ENCODE data around the gene APBB1IP.

Gene APBB1IP

GRCh38 chr10:26507441-26507840 is 69.3 kb downstream of the APBB1IP start:
- DNase-seq (ENCODE audit: low read depth), result no peak

- no peak for DNase-seq (ENCODE audit: low read depth)
Measured at GRCh38 chr10:26508016-26508415, 69.9 kb downstream of the APBB1IP start.

DNA sequence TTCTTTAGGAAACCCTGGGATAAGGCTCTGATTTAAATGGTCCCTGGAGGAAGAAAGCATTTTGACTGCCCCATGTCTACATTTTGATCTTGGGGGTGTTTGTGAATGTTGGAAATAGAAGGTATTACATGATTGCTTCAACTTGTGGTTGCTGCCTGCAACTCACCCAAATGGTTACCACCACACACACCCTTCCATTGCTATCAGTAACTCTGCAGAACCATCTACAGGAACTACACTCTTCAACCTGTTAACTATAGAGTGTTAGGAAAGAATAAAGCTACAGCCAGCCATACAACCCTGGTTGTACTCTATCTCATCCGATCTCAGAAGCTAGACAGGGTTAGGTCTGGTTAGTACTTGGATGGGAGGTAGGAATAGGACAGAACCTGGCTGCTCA is 71.2 kb downstream of the APBB1IP start:
- DNase-seq (ENCODE audit: low read depth), result no peak

GRCh38 chr10:26513101-26513500 is 75.0 kb downstream of the APBB1IP start:
- DNase-seq (ENCODE audit: low read depth), result no peak

- DNase-seq (ENCODE audit: low read depth), result no peak
Measured at GRCh38 chr10:26516540-26517101, 78.5 kb downstream of the APBB1IP start.

- no peak for DNase-seq (ENCODE audit: low read depth)
Measured at GRCh38 chr10:26517141-26517867, 79.2 kb downstream of the APBB1IP start.

DNA sequence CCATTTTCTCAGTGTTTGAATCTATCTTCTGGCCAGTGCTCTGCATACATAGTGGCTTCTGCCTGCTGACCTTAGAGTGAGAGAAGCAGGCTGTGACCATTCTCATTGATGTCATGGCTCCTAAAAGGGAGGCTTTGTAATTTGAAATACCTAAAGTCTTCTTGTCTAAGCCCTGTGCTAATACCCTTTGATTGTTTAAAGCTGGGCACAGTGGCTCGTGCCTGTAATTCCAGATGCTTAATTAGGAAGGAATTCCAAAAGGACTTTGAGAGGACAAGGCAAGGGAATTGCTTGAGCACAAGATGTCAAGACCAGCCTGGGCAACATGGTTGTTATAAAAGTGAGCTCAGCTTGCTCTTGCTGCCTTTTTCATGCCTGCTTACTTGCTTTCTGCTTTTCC is 81.7 kb downstream of the APBB1IP start:
- no peak for DNase-seq (ENCODE audit: low read depth)

DNA sequence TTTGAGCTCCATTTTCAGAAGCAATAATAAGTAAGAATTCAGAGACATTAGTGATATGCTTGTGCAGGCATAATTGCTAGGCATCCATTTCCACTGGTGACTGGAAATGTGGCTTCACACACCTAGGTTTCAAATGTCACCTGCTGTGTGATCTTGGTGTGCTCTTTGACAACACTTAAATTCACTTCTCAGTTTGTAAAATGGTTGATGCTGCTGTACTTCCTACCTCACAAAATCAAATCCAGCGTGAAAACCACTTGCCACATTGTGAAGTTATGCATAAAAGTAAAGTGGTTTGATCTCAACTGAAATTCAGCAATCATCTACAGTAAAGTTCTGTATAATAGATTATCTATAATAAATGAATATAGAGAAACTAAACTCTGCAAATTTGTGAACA is 82.4 kb downstream of the APBB1IP start:
- DNase-seq (ENCODE audit: low read depth), result no peak

- no peak for DNase-seq (ENCODE audit: low read depth)
Measured at GRCh38 chr10:26524161-26524896, 86.2 kb downstream of the APBB1IP start.

DNA sequence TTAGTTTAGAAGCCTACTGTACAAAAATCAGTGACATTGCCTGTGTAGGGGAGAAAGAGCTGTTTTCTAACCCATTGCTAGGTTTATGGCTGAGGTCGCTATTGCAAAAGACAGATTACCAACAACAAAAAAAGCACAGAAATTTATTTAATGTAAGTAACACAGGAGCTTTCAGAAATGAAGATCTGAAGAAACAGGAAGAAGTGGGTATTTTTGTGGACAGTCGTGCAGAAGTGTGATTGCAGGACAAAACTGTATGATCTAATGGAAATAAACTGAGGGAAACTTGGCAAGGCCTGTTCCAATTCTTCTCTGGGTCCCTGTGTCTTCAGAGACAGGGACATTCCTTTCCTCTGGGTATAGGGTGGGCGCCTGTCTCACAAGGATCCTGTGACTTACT is 87.4 kb downstream of the APBB1IP start:
- no peak for DNase-seq (ENCODE audit: low read depth)

GRCh38 chr10:26527018-26527417 is 88.9 kb downstream of the APBB1IP start:
- DNase-seq (ENCODE audit: low read depth), result no peak

GRCh38 chr10:26528048-26528447 is 89.9 kb downstream of the APBB1IP start:
- no peak for DNase-seq (ENCODE audit: low read depth)

- DNase-seq (ENCODE audit: low read depth), result no peak
Measured at GRCh38 chr10:26528715-26529393, 90.7 kb downstream of the APBB1IP start.

DNA sequence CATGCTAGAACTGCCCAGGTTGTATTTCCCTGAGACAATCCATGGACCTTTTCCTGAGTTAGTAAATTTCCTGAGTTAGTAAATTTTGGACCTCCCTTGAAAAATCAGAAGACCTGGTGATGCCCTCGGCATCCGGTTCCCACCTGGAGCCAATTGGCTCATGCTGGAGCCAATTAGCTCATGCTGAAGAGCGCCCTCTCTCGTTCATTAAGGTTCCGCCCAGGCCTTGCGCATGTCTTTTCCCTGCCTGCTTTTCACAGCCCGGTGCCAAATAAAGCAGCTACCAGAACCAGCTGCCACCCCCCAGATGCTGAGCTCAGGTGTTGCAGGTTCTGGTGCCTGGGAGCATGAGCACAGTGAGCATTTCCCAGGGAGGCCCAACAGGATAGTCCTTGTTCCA is 96.2 kb downstream of the APBB1IP start:
- DNase-seq (ENCODE audit: low read depth), result no peak

- no peak for DNase-seq (ENCODE audit: low read depth)
Measured at GRCh38 chr10:26540601-26541000, 102.5 kb downstream of the APBB1IP start.

GRCh38 chr10:26543567-26544306 is 105.6 kb downstream of the APBB1IP start:
- no peak for DNase-seq (ENCODE audit: low read depth)

DNA sequence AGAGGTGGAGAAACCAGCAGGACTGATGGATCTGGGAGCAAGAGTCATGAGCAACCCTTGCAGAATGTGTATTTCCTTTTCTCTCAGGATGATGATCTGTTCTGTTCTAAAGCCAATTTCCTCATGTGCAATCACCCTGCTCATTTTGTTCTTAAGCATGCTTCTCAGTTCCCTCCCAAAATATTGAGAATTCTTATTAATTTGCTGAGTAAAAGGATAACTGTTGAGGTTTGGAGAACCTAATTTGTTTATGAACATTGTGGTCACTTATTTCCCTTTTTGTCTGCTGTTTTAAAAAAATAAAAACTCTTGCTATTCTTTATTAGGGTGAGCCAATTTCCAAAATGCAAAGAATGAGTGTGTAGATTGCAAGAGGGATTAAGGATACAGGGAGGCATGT is 106.8 kb downstream of the APBB1IP start:
- no peak for DNase-seq (ENCODE audit: low read depth)

DNA sequence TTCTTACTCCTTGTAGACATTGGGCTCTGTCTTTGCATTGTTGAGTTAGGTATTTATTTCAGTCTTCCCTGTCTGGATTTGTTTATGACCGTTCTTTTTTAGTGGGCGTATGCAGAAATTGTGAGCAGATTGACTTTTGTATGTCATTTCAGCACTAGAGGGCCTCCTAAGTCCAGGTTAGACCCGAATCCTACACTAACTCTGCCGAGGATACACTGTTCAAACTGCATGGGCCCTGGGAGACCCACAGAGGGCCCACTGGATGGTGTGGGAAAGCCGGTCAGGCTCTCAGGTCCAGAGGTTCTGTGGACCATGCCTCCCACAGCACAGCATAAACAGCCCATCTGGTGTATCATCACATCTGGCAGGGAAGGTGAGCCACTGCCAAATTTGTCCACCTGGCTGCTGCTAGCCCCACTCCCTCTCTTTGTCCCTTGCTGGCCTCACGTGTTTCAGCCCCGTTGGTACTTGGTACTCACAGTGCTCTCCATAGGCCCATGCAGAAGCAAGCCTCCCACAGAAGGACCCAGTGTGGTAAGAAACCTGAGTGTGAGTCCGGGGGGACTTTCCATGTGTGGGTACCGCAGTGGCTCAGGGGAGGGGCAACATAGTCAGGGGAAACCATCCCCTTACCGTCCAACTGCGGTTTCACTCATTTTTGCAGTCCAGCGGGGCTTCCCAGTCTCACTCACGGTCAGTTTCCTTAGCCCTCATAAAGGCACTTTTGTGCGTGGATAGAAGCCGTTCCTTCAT is 112.8 kb downstream of the APBB1IP start:
- DNase-seq (ENCODE audit: low read depth), result no peak

DNA sequence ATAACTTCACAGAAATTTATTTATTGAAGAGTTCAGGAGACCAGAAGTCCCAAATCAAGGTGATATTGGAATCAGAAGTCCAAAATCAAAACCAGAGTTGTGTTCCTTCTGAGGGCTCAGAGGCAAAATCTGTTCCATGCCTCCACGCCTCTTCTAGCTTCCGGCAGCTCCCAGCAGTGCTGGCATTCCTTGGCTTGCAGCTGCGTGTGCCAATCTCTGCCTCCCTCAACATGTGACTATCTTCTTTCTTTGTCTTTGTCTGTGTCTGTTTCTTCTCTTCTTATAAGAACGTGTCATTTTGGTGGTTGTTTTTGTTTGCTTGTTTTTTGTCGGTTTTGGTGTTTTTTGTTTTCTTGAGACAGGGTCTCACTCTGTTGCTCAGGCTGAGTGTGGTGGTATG is 116.1 kb downstream of the APBB1IP start:
- DNase-seq (ENCODE audit: low read depth), result no peak

DNA sequence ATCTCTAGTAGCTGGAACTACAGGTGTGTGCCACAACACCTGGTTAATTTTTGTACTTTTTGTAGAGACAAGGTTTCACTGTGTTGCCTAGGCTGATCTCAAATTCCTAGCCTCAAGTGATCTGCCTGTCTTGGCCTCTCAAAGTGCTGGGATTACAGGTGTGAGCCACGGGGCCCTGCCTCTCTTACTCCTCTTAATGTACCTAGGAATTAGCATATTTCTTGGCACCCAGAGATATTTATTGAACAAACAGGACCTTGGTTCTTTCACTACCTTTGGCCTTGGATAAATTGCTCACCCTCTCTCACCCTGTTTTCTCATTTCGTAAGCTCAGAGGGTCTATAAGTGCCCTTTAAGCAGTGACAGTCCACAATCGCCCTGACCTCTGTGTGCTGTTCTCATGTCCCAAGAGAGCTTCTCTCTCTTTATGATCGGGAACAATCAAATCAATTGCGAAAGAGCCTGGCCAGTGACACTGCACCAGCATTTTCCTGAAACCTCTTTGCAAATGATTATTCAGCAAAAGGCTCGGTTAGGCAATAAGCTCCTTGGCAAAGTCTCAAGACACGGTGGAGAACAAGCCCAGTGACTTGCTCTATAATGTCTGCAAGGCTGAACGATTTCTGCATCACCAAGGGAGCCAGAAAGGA is 117.7 kb downstream of the APBB1IP start:
- no peak for DNase-seq (ENCODE audit: low read depth)

Measured in stimulated activated CD8-positive, alpha-beta memory T cell treated with anti-CD3 and anti-CD28 coated beads, Interleukin-4, amount 100 ng/mL, for 24 hours (primary cell).